Keratinocyte (primary cell): ENCODE measurements around the gene PLXNB2.

Experiments used
- CTCF ChIP-seq, 3 experiments: IDR thresholded peaks in 1 of 3; conservative IDR thresholded peaks in 1 of 3; optimal IDR thresholded peaks in 1 of 3; 2 replicates in 2 of 3; 3 replicates in 1 of 3; pipeline versions ENCODE3 to v1.5.1; 2011; ENCODE audit warnings: low read length in 3 of 3, mild to moderate bottlenecking in 3 of 3, moderate library complexity in 2 of 3, control low read depth in 1 of 3, inconsistent platforms in 1 of 3; ENCODE audit not compliant: insufficient read depth in 2 of 3; ENCODE audit errors: extremely low read depth in 1 of 3
- EZH2 ChIP-seq: IDR thresholded peaks from one replicate; pipeline ENCODE4 v1.6.1; 2012; ENCODE audit warnings: inconsistent platforms, mild to moderate bottlenecking, low read length, moderate library complexity

DNA sequence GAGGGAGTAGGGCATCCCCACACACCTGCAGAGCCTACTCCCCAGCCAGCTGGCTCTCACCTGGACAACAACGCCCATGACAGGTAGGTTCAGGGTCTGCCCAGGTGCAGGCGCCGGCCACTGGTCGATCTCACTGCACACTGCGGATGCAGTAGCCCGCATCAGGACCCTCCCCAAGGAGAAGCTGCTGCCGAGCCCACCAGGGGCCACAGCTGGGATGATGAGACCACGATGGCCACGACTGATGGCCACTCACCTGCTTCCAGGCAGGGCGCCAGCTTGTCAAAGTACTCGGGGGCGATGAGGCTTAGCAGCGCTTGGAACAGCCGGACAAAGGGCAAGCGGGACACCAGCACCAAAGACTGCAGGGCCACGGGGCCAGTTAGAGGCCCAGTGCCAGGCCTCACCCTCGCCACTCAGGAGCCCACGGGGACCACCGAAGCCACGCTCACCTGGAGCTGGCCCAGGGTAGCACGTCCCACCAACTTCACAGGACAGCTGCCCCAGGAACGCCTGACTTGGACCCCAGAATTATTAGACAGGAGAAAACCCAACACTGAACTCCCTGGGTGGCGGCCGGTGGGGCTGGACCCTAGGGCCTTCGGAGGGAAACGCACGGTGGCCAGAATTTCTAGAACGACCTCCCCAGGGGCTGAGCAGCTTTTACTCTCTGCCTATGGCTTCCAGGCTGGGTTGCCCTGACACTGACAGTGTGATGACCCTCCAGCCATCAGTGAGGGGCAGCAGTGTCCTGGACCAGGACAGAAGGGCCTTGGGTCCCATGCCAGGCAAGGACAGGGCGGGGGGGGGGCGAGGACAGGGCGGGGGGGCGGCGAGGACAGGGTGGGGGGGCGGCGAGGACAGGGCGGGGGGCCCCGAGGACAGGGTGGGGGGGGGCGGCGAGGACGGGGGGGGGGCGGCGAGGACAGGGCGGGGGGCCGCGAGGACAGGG, 8.9 kb upstream of the PLXNB2 start:
- TF ChIP-seq EZH2 (no peak), CTCF (optimal IDR thresholded peaks at IDR 0.05 in 1 of 3, IDR thresholded peaks at IDR 0.05 in 1 of 3, conservative IDR thresholded peaks at IDR 0.05 in 1 of 3; ENCODE audit: extremely low read depth in 1 of 3, insufficient read depth in 2 of 3, low read length in 3 of 3) (no peak)
